Lower lobe of right lung (tissue), 2 donors: ENCODE data around the gene LSM10. TPM values are rescaled to one million over a fixed set of nuclear protein-coding genes. Genes with fewer than 3 reads are reported as not detected.

Source experiments
- ATAC-seq, 2 donors: fragments of 200-7000 bp; cut with Tn5 transposase; one replicate each; pipeline ENCODE4 v1.9.1; 2020 to 2022; ENCODE audit warnings: mild to moderate bottlenecking in 2 of 2, moderate library complexity in 2 of 2
- DNase-seq: peaks from one replicate; pipeline ENCODE4 v3.0.0-alpha.2; 2020
- H3K27ac ChIP-seq: fragments of 200-600 bp; one replicate; pipeline ENCODE4 v1.8.0; 2022
- H3K27me3 ChIP-seq: fragments of 200-600 bp; one replicate; pipeline ENCODE4 v1.8.0; 2022; ENCODE audit warnings: low read depth
- H3K36me3 ChIP-seq: fragments of 200-600 bp; one replicate; pipeline ENCODE4 v1.8.0; 2022; ENCODE audit warnings: mild to moderate bottlenecking
- H3K4me1 ChIP-seq: fragments of 200-600 bp; one replicate; pipeline ENCODE4 v1.8.0; 2022
- H3K4me3 ChIP-seq: fragments of 200-600 bp; one replicate; pipeline ENCODE4 v1.8.0; 2022; ENCODE audit warnings: mild to moderate bottlenecking
- H3K9me3 ChIP-seq: fragments of 200-600 bp; one replicate; pipeline ENCODE4 v1.8.0; 2022
- CTCF ChIP-seq: fragments of 200-600 bp; IDR thresholded peaks from one replicate; pipeline ENCODE4 v1.8.0; 2022; ENCODE audit warnings: antibody characterized with exemption, mild to moderate bottlenecking
- intact Hi-C: fragments of 100-400 bp; cut with DNase I; formaldehyde crosslinking; loops from one replicate; pipeline ENCODE4 v1.11.0; 2022
- total RNA-seq: library from RNA; stranded (reverse); fragmentation: NEBNext Ultra II Directional; extraction: Animal tissue kit (Norgen Biotek cat#: 25700); gene quantifications from one replicate; pipeline ENCODE4 v1.2.1, GENCODE V29; 2021
- donor health status: DM: no; HTN: yes; CAD: no; lungs with severe emphysema.

LSM10 gene
- total RNA-seq, 1 donor from 2014 or later = 44.5 TPM

- no peak overlapping the region for H3K4me3 ChIP-seq
- peaks cover 80% of the 10 kb centered on the region for H3K36me3 ChIP-seq
- H3K27me3 ChIP-seq = no peaks in the 10 kb centered on the region
- no peak overlapping the region for H3K27ac ChIP-seq
- DNase-seq (no peak), ATAC-seq (no peak)
- H3K4me1 ChIP-seq = peaks cover 31% of the 10 kb centered on the region
- no peaks in the 10 kb centered on the region for H3K9me3 ChIP-seq
- TF ChIP-seq CTCF = no peak
- intact Hi-C loops = no loop called here
Measured at GRCh38 chr1:36355811-36356210, 41.9 kb downstream of the LSM10 start.

GRCh38 chr1:36354486-36354885 lies 43.2 kb downstream of the LSM10 start:
- H3K27me3 ChIP-seq = no peaks in the 10 kb centered on the region
- no peak for TF ChIP-seq CTCF
- DNase-seq (no peak), ATAC-seq (no peak)
- H3K36me3 ChIP-seq = peaks cover 80% of the 10 kb centered on the region
- peaks cover 36% of the 10 kb centered on the region for H3K4me1 ChIP-seq
- intact Hi-C loops = no loop called here
- no peak overlapping the region for H3K4me3 ChIP-seq
- H3K9me3 ChIP-seq = no peaks in the 10 kb centered on the region
- H3K27ac ChIP-seq = no peak overlapping the region

- ATAC-seq = no peak
Measured at GRCh38 chr1:36352910-36353878, 44.5 kb downstream of the LSM10 start.

GRCh38 chr1:36352125-36352909 lies 45.4 kb downstream of the LSM10 start:
- intact Hi-C loops = no loop called here
- Histone ChIP-seq H3K27me3 (no peaks in the 10 kb centered on the region), H3K36me3 (peaks cover 79% of the 10 kb centered on the region), H3K27ac (peak overlapping the region; percentile 72), H3K4me3 (no peak overlapping the region), H3K4me1 (peaks cover 41% of the 10 kb centered on the region), H3K9me3 (no peaks in the 10 kb centered on the region)
- DNase-seq (no peak), ATAC-seq (no peak)
- no peak for TF ChIP-seq CTCF

More at GRCh38 chr1:36352910-36353878, 44.5 kb downstream of the LSM10 start:
- Histone ChIP-seq H3K4me3 (no peak overlapping the region), H3K36me3 (peaks cover 79% of the 10 kb centered on the region), H3K9me3 (no peaks in the 10 kb centered on the region), H3K27ac (no peak overlapping the region), H3K4me1 (peaks cover 41% of the 10 kb centered on the region), H3K27me3 (no peaks in the 10 kb centered on the region)
- no peak for DNase-seq
- intact Hi-C loops = no loop called here
- no peak for TF ChIP-seq CTCF

- intact Hi-C loops = no loop called here
- H3K27me3 ChIP-seq = no peaks in the 10 kb centered on the region
- no peak for TF ChIP-seq CTCF
- peaks cover 81% of the 10 kb centered on the region for H3K36me3 ChIP-seq
- no peaks in the 10 kb centered on the region for H3K9me3 ChIP-seq
- H3K4me1 ChIP-seq = peaks cover 41% of the 10 kb centered on the region
- no peak overlapping the region for H3K4me3 ChIP-seq
- H3K27ac ChIP-seq = peak overlapping the region; percentile 72
- DNase-seq (no peak), ATAC-seq (peak; percentile 43 to 49)
Measured at GRCh38 chr1:36351227-36351977, 46.3 kb downstream of the LSM10 start.
